HT1080 (cell line): ENCODE measurements around the gene RAD51B. TPM values are rescaled to one million over a fixed set of nuclear protein-coding genes. Genes with fewer than 3 reads are reported as not detected.

Experiments
- DNase-seq: peaks from one replicate; pipeline ENCODE4 v3.0.0-alpha.2; 2015; ENCODE audit warnings: low read depth
- small RNA-seq: library from RNA; depleted of rRNA; stranded (forward); fragments of <200 nt; gene quantifications from one replicate; pipeline ENCODE3, GENCODE V24; 2014
- total RNA-seq: library from RNA; depleted of rRNA; stranded (reverse); fragments of >200 nt; shearing (Covaris generic); gene quantifications from 2 replicates; pipeline ENCODE4 v1.2.3, GENCODE V29; 2014; rRNA removed

The RAD51B gene
- total RNA-seq, 1 experiment from 2014 or later: 8.5 TPM

GRCh38 chr14:68775614-68776126 is 956.1 kb downstream of the RAD51B start:
- no peak for DNase-seq

GRCh38 chr14:68777644-68778043 is 958.1 kb downstream of the RAD51B start:
- DNase-seq: no peak

Small RNA genes lying within 50 kb of the gene (small RNA-seq; reads per million reads assigned to genes)
- gene RN7SL108P: not detected
- not detected for gene RN7SL706P
- gene RNU6-921P: not detected

Other genes with a start within 250 kb of the RAD51B start
- gene PIGH, start 219.5 kb upstream of the RAD51B start, total RNA-seq: 25.4 and 37.4 TPM in 2 replicates
- gene ARG2, start 199.9 kb upstream of the RAD51B start, total RNA-seq: 20.6 and 22.8 TPM in 2 replicates
- 80.2 and 96.1 TPM in 2 replicates for gene VTI1B, start 145.1 kb upstream of the RAD51B start, total RNA-seq
- gene RDH11, start 124.0 kb upstream of the RAD51B start, total RNA-seq: 76.1 and 91.2 TPM in 2 replicates
- 0.23 and 0.29 TPM in 2 replicates for gene RDH12, start 117.9 kb upstream of the RAD51B start, total RNA-seq
- 7.2 and 13.4 TPM in 2 replicates for gene ZFYVE26, start 3.2 kb upstream of the RAD51B start, total RNA-seq